ENCODE data around the gene FOXO3B. TPM values are rescaled to one million over a fixed set of nuclear protein-coding genes. Genes with fewer than 3 reads are reported as not detected.
A peak's percentile ranks its signal among the peaks of the same experiment; 100 is the strongest.
"Not testable (repeated sequence)": the region's sequence is repeated elsewhere in the genome, so short reads cannot be mapped to it uniquely, and the experiment has no call there.

FOXO3B gene
- total RNA-seq, 4 donors from 2014 or later: 3.1 to 36.7 (median 12.4) TPM

DNA sequence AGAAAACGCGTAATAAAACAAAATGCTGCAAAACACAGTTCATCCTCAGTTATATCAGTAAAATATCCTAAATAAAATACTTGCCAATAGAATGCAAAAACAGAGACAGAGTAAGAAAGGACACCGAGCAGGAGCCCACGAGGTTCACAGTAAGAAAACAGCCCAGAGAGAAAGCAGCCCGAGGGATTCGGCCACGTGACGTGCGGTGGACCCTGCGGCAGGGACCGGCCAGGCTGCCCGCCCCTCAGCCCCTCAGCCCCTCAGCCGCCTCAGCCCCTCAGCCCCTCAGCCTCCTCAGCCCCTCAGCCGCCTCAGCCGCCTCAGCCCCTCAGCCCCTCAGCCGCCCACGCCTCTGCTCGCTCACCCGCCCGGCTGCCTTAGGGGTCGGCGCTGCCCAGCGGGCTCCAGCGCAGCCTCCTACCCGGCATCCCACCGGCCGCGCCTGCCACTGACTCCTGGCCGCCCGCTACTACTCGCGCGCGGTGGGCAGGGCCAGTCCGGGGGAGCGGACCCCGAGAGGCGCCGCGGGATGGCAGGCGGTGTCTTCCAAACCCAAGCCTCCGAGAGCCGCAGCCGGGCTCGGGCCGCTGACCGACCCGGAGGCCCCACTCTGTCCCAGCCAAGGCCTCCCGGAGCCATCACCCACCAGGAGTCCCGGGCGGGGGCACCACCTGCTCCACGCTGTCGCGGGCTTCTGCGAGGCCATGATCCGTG lies 47.4 kb downstream of the FOXO3B start:
- H3K27ac ChIP-seq; intact Hi-C loops (cut with DNase I; ENCODE audit: low total_unique reads); DNase-seq; in situ Hi-C loops (cut with MboI; ENCODE audit: low pct_ligation_motif_present in 1 of 4, low pct_unique_long_range_greater_than_20kb in 1 of 4, low sequenced_read_pairs in 3 of 4); H3K4me1 ChIP-seq; H3K9me3 ChIP-seq; H3K36me3 ChIP-seq: not testable (repeated sequence)
- peaks cover 37% of the 10 kb centered on the region for H3K27me3 ChIP-seq
- WGBS, 2 donors (ENCODE audit: low coverage in 1 of 2): 6 to 30% methylated on average over 7 to 45 of the region's 56 CpGs
- H3K4me3 ChIP-seq: peak overlapping the region in 2 of 4 donors; percentile 3 to 25

Small RNAs within 50 kb of the gene (small RNA-seq; reads per million reads assigned to genes)
- 0 reads per million in 4 donors for gene AC026271.2
- gene AC026271.4: 0 reads per million in 4 donors

Other genes with a start within 250 kb of the FOXO3B start
- 10 to 100 TPM; 15.7 to 60.7 (median 37.2) TPM for gene LGALS9C, start 205.5 kb downstream of the FOXO3B start, total RNA-seq
- gene TBC1D28, start 37.9 kb downstream of the FOXO3B start, total RNA-seq: not detected
- gene FBXW10, start 61.7 kb upstream of the FOXO3B start, total RNA-seq: under 1 TPM in 1 of 4 donors, not detected in 3; 0.27 TPM
- 10 to 100 TPM in 2 of 4 donors, 1 to 10 TPM in 1, under 1 TPM in 1; 0.40 to 35.2 (median 19.9) TPM for gene TVP23B, start 98.9 kb upstream of the FOXO3B start, total RNA-seq
- 10 to 100 TPM; 22.4 to 77.0 (median 27.2) TPM for gene PRPSAP2, start 175.8 kb upstream of the FOXO3B start, total RNA-seq

All from transverse colon (tissue), 4 donors.